Effector memory CD8-positive, alpha-beta T cell (primary cell): ENCODE measurements around the gene GAGE1.

ENCODE experiments used
- ATAC-seq: fragments of 150-1000 bp; cut with Tn5 transposase; replicated peaks from 2 replicates; pipeline ENCODE4 v1.10.0; 2021; ENCODE audit warnings: mild to moderate bottlenecking, moderate library complexity
- DNase-seq, 3 experiments: peaks; one replicate each; pipeline ENCODE4 v3.0.0; 2021
- H3K27ac Mint-ChIP-seq, 2 donors: one replicate each; pipeline ENCODE4 v1.8.0; 2022; ENCODE audit warnings: mild to moderate bottlenecking in 2 of 2, mixed read lengths in 2 of 2, moderate library complexity in 2 of 2
- H3K27me3 Mint-ChIP-seq, 2 donors: one replicate each; pipeline ENCODE4 v1.8.0; 2022; ENCODE audit warnings: mixed read lengths in 2 of 2
- H3K36me3 Mint-ChIP-seq: one replicate; pipeline ENCODE4 v1.8.0; 2022; ENCODE audit warnings: mild to moderate bottlenecking, moderate library complexity, mixed read lengths; ENCODE audit not compliant: insufficient read depth
- H3K4me1 Mint-ChIP-seq, 2 donors: one replicate each; pipeline ENCODE4 v1.8.0; 2022; ENCODE audit warnings: low read depth in 2 of 2, mixed read lengths in 2 of 2
- H3K4me3 Mint-ChIP-seq, 2 donors: one replicate each; pipeline ENCODE4 v1.8.0; 2022; ENCODE audit warnings: mild to moderate bottlenecking in 2 of 2, mixed read lengths in 2 of 2, moderate library complexity in 2 of 2
- H3K9me3 Mint-ChIP-seq, 2 donors: one replicate each; pipeline ENCODE4 v1.8.0; 2022; ENCODE audit warnings: mixed read lengths in 2 of 2

GAGE1 gene

DNA sequence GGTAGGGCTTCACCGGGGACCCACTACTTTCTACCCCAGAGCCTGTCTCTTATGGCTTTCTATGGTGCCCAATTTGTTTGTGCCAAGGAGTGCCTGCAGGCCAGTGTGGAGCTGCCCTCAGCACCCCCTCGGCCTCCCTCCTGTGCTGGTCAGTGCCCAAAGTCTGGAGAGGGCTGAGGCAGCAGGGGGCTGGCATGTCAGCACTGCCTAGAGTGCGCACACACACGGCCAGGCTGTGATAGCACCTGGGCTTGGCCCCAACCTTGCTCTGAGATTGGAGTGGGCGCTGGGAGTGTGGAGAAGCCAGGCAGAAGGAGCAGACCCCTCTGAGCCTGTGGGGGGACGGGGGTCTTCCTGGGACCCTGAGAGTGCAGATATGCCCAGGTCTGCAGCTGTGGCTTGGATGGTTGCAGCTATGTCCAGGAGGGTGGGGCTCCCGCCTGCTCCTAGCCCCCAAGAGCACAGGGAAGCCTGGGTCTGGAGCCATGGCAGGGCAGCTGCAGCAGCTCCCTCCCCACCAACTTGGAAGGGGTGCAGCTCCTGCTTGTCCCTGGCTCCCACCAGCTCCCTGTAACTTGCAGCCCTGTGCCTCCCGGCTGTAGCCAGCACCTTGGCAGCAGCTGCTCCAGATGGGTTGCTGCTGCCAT lies 46.3 kb downstream of the GAGE1 start:
- no peak overlapping the region for H3K27ac Mint-ChIP-seq
- H3K27me3 Mint-ChIP-seq = peaks cover 4 to 9% of the 10 kb centered on the region in 2 donors
- no peaks in the 10 kb centered on the region for H3K36me3 Mint-ChIP-seq
- no peak overlapping the region for H3K4me3 Mint-ChIP-seq
- no peaks in the 10 kb centered on the region for H3K9me3 Mint-ChIP-seq
- no peaks in the 10 kb centered on the region for H3K4me1 Mint-ChIP-seq
- ATAC-seq = no peak
- no peak for DNase-seq

DNA sequence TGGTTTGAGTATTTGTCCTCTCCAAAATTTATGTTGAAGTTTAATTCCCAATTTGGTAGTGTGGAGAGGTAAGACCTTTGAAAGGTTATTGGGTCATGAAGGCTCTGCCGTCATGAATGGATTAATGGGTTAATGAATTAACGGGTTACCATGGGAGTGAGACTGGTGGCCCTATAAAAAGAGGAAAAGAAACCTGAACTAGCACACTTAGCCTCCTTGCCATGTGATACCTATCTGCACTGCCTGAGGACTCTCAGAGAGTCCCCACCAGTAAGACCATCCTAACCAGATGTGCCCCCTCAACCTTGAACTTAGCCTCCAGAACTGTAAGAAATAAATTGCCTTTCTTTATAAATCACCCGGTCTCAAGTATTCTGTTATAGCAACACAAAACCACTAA lies 57.7 kb downstream of the GAGE1 start:
- peaks cover 14% of the 10 kb centered on the region in 2 donors for H3K27me3 Mint-ChIP-seq
- no peak for DNase-seq
- no peak for ATAC-seq
- no peaks in the 10 kb centered on the region for H3K4me1 Mint-ChIP-seq
- no peak overlapping the region for H3K27ac Mint-ChIP-seq
- no peaks in the 10 kb centered on the region for H3K9me3 Mint-ChIP-seq
- H3K4me3 Mint-ChIP-seq = no peak overlapping the region
- no peaks in the 10 kb centered on the region for H3K36me3 Mint-ChIP-seq
